NOMO-1 treated with dmso at 0.1 percent for 144 hours (cell line): Measurements from ENCODE around the gene PLEKHA6.
A peak's percentile ranks its signal among the peaks of the same experiment; 100 is the strongest.

Experiments
- DNase-seq: peaks from one replicate; lab custom pipeline; 2025; ENCODE audit not compliant: unreplicated experiment; lab: John Stamatoyannopoulos, UW

The PLEKHA6 gene

GRCh38 chr1:204218552-204218951 lies 141.2 kb downstream of the PLEKHA6 start:
- no peak for DNase-seq

- DNase-seq, result no peak
Observed at GRCh38 chr1:204217648-204218000, 142.1 kb downstream of the PLEKHA6 start.

- DNase-seq, result no peak
Observed at GRCh38 chr1:204216880-204217647, 142.7 kb downstream of the PLEKHA6 start.

GRCh38 chr1:204216236-204216635 lies 143.5 kb downstream of the PLEKHA6 start:
- DNase-seq, result no peak

GRCh38 chr1:204213668-204214662 lies 145.8 kb downstream of the PLEKHA6 start, which contains the start of gene GOLT1A:
Gene GOLT1A, minus strand, starts transcription at chr1:204213988. Its CDS starts 82 bp downstream, at chr1:204213906.
- DNase-seq, result peak; percentile 15

GRCh38 chr1:204212715-204213114 lies 147.0 kb downstream of the PLEKHA6 start:
- no peak for DNase-seq

- no peak for DNase-seq
Observed at GRCh38 chr1:204211046-204211445, 148.7 kb downstream of the PLEKHA6 start.

GRCh38 chr1:204207136-204207616 lies 152.6 kb downstream of the PLEKHA6 start:
- peak; percentile 27 for DNase-seq

GRCh38 chr1:204206121-204206520 lies 153.6 kb downstream of the PLEKHA6 start:
- no peak for DNase-seq

- no peak for DNase-seq
Observed at GRCh38 chr1:204205486-204205885, 154.2 kb downstream of the PLEKHA6 start.

GRCh38 chr1:204204944-204205343 lies 154.8 kb downstream of the PLEKHA6 start:
- DNase-seq, result no peak

- no peak for DNase-seq
Observed at GRCh38 chr1:204203206-204203767, 156.4 kb downstream of the PLEKHA6 start.

- DNase-seq, result no peak
Observed at GRCh38 chr1:204202481-204202880, 157.2 kb downstream of the PLEKHA6 start.

- DNase-seq, result no peak
Observed at GRCh38 chr1:204201348-204202040, 158.2 kb downstream of the PLEKHA6 start.

GRCh38 chr1:204199579-204199978 lies 160.2 kb downstream of the PLEKHA6 start:
- DNase-seq, result no peak

- no peak for DNase-seq
Observed at GRCh38 chr1:204198348-204199340, 161.1 kb downstream of the PLEKHA6 start.

GRCh38 chr1:204197068-204197467 lies 162.7 kb downstream of the PLEKHA6 start:
- DNase-seq, result no peak

GRCh38 chr1:204196068-204196795 lies 163.5 kb downstream of the PLEKHA6 start, which contains the start of gene KISS1:
Gene KISS1, minus strand, starts transcription at chr1:204196491. Its CDS starts 3,615 bp downstream, at chr1:204192876.
- no peak for DNase-seq

- no peak for DNase-seq
Observed at GRCh38 chr1:204194771-204195170, 165.0 kb downstream of the PLEKHA6 start.
